Immature natural killer cell (primary cell): ENCODE results near the gene GBX2. TPM values are rescaled to one million over a fixed set of nuclear protein-coding genes. Genes with fewer than 3 reads are reported as not detected.

ENCODE experiments used
- DNase-seq, 3 donors: peaks; one replicate each; pipeline ENCODE4 v3.0.0; 2022; ENCODE audit warnings: mixed read lengths in 1 of 3
- H3K27ac Mint-ChIP-seq, 6 donors: one replicate each; pipeline ENCODE4 v1.8.0; 2020; ENCODE audit warnings: mixed read lengths in 6 of 6, mild to moderate bottlenecking in 5 of 6, inconsistent platforms in 4 of 6, moderate library complexity in 3 of 6
- H3K27me3 Mint-ChIP-seq, 3 donors: one replicate each; pipeline ENCODE4 v1.8.0; 2020 to 2021; ENCODE audit warnings: low read depth in 3 of 3, mild to moderate bottlenecking in 3 of 3, mixed read lengths in 3 of 3, moderate library complexity in 3 of 3, inconsistent platforms in 1 of 3
- H3K36me3 Mint-ChIP-seq, 3 donors: one replicate each; pipeline ENCODE4 v1.8.0; 2020; ENCODE audit warnings: mixed read lengths in 3 of 3, inconsistent platforms in 2 of 3, mild to moderate bottlenecking in 2 of 3
- H3K4me1 Mint-ChIP-seq, 2 donors: one replicate each; pipeline ENCODE4 v1.8.0; 2020; ENCODE audit warnings: inconsistent platforms in 2 of 2, mild to moderate bottlenecking in 2 of 2, mixed read lengths in 2 of 2, moderate library complexity in 1 of 2
- H3K4me3 Mint-ChIP-seq, 5 donors: one replicate each; pipeline ENCODE4 v1.8.0; 2020; ENCODE audit warnings: mild to moderate bottlenecking in 5 of 5, mixed read lengths in 5 of 5, inconsistent platforms in 3 of 5, moderate library complexity in 3 of 5
- H3K9me3 Mint-ChIP-seq, 6 donors: one replicate each; pipeline ENCODE4 v1.8.0; 2020; ENCODE audit warnings: mild to moderate bottlenecking in 6 of 6, mixed read lengths in 6 of 6, inconsistent platforms in 4 of 6, moderate library complexity in 3 of 6
- polyA plus RNA-seq, 3 donors: library from polyadenylated mRNA; unstranded; fragments of 300-500 nt; fragmentation: Illumina TruSeq; gene quantifications; one replicate each; pipeline ENCODE4 v1.2.3, GENCODE V29; 2021

The GBX2 gene
- polyA plus RNA-seq: not detected

DNA sequence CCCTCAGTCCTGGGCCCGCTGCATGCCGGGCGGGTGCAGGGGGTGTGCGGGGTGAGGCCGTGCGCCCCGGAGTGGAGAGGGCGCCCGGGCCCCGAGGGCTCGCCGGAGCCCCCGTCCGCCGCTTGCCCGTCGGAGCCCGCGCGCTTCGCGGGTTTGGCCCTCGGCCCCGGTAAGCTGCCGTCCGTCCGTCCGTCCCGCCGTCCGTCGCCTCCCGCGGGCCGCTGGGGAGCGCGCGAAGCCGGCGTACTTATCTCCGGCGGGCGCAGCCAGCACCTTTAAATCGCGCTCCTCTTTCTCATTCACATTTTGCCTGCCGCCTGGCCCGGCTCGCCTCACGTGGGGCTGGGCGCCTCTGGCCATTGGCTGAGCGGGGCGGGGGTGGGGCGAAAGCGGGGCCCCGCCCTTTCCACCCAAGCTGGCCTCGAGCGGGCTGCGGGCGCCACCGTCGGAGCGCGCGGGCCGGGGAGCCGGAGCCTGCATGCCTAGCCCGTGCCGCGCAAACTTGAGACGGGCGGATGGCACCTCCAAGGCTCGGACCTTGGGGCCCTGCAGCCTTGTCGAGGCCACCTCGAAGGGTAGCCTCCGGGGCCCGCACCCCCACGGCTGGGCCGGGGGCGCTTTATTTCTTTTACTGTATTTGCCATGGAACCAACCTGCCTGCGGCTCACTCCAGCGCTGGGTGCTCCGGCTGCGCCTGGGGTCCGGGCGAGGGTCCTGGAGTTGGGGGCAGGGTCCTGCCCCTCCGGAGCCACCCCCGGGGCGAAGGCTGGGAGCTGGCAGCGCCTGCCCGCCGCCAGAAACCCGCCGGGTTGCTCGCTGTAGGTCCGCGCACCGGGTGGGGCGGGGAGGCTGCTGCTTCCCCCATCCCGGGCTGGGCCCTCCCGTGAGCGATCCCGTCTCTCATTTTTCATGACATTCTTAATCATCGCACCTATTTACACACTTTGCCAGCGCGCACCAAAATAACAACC, at the start of gene GBX2:
GBX2 (minus strand) TSS at position 277 of the 971 bp plus-strand sequence. CDS start 415 bp downstream, outside the sequence.
- H3K9me3 Mint-ChIP-seq: peaks cover 0 to 2% (median 0%) of the 10 kb centered on the region in 6 donors
- no peaks in the 10 kb centered on the region for H3K36me3 Mint-ChIP-seq
- peaks cover 19 to 50% (median 44%) of the 10 kb centered on the region in 3 donors for H3K27me3 Mint-ChIP-seq
- peaks cover 10 to 11% of the 10 kb centered on the region in 2 donors for H3K4me1 Mint-ChIP-seq
- no peak within 1 kb of the TSS for H3K4me3 Mint-ChIP-seq
- H3K27ac Mint-ChIP-seq: no peak within 1 kb of the TSS
- no peak for DNase-seq

DNA sequence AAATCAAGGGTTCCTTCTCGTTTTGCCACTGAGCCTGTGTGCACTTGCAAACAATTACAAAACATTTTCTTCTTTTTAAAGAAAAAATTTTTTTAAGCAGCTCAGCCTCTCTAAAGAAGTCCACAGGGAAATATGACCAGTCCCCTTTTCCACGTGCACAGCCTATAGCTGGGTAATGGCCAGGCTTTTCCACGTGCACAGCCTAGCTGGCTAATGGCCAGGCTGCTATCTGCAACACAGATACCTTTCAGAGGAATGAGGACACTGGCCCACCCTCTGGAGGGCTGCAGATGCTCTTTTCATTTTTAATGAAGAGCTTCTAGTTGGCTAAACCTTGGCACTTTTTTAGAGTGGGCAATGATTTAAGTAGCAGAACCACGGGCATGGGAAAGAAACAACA, 49.7 kb upstream of the GBX2 start:
- Mint-ChIP-seq H3K4me3 (no peak overlapping the region), H3K4me1 (no peaks in the 10 kb centered on the region), H3K27me3 (peaks cover 7 to 22% (median 7%) of the 10 kb centered on the region in 3 donors), H3K27ac (no peak overlapping the region), H3K36me3 (no peaks in the 10 kb centered on the region), H3K9me3 (peaks cover 0 to 1% (median 0%) of the 10 kb centered on the region in 6 donors)
- DNase-seq: no peak

DNA sequence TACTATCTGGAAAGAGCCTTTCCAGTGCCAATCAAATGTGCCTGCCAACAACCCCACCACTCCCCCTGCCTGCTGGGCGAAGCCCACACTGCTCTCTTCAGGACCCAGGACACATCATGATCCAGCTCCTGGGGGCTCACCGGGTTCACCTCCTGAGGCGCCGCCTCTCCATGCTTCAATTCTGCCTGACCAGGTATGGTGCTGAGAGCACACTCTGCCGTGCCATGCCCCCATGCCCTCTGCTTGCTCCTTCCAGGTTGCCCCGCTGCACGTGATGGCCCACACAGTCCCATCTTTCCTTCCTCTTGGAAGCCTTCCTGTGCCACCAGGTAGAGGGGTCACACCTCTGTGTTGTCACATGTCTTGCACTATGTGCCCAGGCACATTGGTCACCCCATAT, 48.5 kb upstream of the GBX2 start:
- Mint-ChIP-seq H3K4me3 (no peak overlapping the region), H3K36me3 (no peaks in the 10 kb centered on the region), H3K27me3 (peaks cover 7 to 22% (median 9%) of the 10 kb centered on the region in 3 donors), H3K27ac (no peak overlapping the region), H3K9me3 (peaks cover 0 to 1% (median 0%) of the 10 kb centered on the region in 6 donors), H3K4me1 (no peaks in the 10 kb centered on the region)
- DNase-seq: no peak

DNA sequence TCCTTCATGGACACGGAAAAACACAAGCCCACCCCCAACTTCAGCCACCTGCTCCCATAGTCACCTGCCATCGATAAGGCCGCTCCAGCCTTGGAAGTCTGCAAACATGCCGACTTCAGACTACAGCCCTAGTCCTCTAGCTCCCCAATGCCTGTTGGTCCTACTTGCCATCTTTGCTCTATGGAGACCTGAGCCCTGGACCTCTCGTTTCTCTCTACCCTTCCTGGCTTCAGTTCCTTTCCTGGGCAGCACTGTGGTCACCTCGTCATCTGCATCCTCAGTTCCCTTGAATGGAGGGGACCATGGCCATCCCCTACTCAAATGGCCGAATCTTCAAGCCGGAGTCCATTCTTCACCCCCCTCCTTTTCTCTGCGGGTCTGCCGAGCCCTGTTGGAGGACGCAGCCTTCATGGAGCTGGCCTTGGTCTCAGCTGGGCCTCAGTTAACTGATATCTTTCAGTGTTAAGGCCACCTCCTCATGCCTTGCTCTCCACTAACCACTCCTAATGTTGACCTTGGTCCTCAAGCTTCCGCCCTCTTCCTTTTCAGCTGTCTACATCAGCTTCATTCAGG, 47.7 kb upstream of the GBX2 start:
- no peak for DNase-seq
- H3K4me3 Mint-ChIP-seq: no peak overlapping the region
- H3K9me3 Mint-ChIP-seq: peaks cover 0 to 1% (median 0%) of the 10 kb centered on the region in 6 donors
- no peaks in the 10 kb centered on the region for H3K4me1 Mint-ChIP-seq
- H3K36me3 Mint-ChIP-seq: no peaks in the 10 kb centered on the region
- no peak overlapping the region for H3K27ac Mint-ChIP-seq
- peaks cover 7 to 19% (median 9%) of the 10 kb centered on the region in 3 donors for H3K27me3 Mint-ChIP-seq

DNA sequence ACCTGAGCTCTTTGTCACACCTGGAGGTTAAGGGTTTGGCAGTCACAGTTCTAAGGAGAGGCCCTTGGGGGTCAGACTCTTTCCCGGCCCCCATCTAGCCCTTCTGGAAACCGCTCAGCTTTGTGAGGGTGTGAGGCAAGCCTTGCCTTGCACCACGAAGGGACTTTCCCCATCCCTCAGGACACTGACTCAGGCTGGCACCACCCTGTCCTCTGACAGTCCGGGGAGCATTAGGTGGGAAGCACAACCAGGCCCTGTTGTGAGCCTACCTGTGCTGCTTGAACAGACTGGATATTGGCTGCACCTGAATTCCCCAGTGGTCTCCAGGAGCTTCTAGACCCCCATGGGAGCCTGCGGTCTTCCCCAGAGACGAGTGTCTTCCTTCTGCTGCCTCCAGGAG, 47.0 kb upstream of the GBX2 start:
- DNase-seq: no peak
- no peaks in the 10 kb centered on the region for H3K36me3 Mint-ChIP-seq
- peaks cover 7 to 19% (median 10%) of the 10 kb centered on the region in 3 donors for H3K27me3 Mint-ChIP-seq
- H3K9me3 Mint-ChIP-seq: no peaks in the 10 kb centered on the region
- H3K4me3 Mint-ChIP-seq: no peak overlapping the region
- no peaks in the 10 kb centered on the region for H3K4me1 Mint-ChIP-seq
- no peak overlapping the region for H3K27ac Mint-ChIP-seq

DNA sequence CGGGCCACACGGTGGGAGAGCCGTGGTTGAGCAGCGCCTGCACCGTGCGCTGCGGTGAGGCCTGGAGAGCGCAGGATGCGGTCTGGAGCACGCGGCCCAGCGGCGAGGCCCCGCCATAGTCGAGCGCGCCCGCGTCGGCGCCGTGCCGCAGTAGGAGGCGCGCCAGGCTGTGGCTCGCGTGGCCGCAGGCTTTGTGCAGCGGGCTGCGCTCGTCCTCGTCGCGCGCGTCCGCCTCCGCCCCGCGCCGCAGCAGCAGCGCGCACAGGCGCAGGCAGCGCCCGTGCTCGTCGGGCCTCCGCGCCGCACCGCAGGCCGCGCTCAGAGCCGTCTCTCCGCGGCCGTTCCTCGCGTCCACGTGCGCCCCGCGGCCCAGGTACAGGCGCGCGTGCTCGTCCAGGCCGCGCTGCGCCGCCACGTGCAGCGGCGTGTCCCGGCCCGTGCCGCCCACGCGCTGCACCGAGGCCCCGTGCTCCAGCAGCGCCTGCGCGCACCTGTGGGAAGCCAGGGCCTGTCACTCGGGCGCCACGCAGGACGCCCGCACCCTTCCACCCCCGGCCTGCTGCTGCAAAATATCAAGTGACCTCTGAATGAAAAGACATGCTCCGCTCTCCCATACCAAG, 46.3 kb upstream of the GBX2 start:
- no peaks in the 10 kb centered on the region for H3K36me3 Mint-ChIP-seq
- peaks cover 8 to 22% (median 10%) of the 10 kb centered on the region in 3 donors for H3K27me3 Mint-ChIP-seq
- no peak overlapping the region for H3K4me3 Mint-ChIP-seq

DNA sequence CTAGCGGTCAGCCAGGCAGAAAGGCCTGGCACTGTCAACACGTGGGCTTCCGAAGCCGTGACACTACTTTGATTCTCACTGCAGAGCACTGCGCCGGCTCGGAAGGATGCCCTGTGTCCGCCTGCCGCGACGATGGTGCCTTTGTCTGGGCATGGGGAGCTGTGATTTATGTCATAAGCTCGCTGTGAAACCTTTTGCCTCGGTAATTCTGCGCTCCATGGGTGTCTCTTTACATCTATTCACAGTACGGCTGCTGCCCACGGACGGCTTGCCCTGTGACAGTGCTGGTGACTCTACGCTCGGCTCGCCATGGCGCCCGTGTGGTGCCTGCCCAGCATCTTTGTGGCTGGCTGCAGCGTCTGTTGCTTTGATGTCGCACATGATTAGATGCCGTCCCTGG, 43.1 kb upstream of the GBX2 start:
- no peaks in the 10 kb centered on the region for H3K9me3 Mint-ChIP-seq
- no peaks in the 10 kb centered on the region for H3K4me1 Mint-ChIP-seq
- H3K27ac Mint-ChIP-seq: no peak overlapping the region
- H3K36me3 Mint-ChIP-seq: no peaks in the 10 kb centered on the region
- H3K27me3 Mint-ChIP-seq: peaks cover 6 to 20% (median 12%) of the 10 kb centered on the region in 3 donors
- H3K4me3 Mint-ChIP-seq: no peak overlapping the region
- no peak for DNase-seq

More for the DNA sequence above, 46.3 kb upstream of the GBX2 start:
- Mint-ChIP-seq H3K4me1 (no peaks in the 10 kb centered on the region), H3K27ac (no peak overlapping the region), H3K9me3 (no peaks in the 10 kb centered on the region)
- no peak for DNase-seq

DNA sequence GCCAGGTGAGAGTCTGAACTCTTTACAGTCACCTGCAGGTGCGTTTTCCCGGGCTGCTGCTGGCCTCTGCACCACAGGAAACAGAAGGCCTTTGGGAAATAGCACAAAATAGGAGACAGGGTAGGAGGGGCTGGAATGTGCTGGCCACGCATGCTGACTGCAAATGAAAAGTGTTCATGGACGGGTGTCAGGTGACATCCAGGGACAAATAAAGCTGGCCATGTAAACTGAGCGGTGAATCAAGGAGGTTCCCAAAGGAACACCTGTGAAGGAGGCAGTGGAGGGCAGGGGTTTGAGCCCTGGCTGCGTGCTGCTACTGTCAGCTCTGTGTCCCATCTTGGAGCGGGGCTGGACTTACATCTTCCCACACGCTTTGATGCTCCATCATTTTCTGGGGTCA, 42.4 kb upstream of the GBX2 start:
- Mint-ChIP-seq H3K9me3 (no peaks in the 10 kb centered on the region), H3K4me1 (no peaks in the 10 kb centered on the region), H3K27ac (no peak overlapping the region), H3K27me3 (peaks cover 8 to 17% (median 12%) of the 10 kb centered on the region in 3 donors), H3K4me3 (no peak overlapping the region), H3K36me3 (no peaks in the 10 kb centered on the region)
- DNase-seq: no peak

DNA sequence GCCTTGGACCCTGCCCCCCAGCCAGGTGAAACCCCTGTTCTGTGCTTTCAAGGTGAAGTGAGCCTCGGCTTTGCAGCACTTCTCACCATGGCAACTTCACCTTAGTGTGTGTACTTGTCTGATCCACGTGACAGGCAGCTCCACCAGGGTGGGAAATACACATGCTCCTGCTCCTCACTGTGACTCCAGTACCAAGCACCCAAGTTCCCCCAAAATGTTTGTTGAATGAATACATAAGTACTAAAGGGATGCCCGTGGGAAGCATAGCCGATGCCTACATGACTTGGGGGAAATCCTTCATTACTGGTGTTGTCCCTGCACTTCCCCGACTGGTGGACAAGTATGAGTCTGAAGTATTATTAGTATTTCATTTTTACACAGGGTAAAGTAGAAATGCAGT, 41.8 kb upstream of the GBX2 start:
- H3K9me3 Mint-ChIP-seq: no peaks in the 10 kb centered on the region
- DNase-seq: no peak

DNA sequence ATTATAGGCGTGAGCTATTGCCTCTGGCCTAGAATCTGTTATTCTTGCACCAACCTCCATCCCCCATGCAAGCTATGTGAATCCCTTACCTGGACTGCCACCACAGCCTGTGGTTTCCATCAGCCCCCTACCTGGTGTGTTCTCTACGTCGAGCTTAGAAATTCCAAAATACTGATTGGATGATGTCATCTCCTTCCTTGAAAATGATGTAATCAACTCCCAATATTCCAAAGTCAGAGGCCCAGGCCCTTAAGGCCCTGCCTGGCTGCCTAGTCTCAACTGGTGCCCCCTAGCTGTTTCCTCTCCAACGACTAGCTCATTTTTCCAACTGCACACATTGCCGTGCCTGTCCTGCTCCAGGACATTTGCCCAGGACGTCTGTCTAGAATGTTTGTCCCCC, 41.3 kb upstream of the GBX2 start:
- no peaks in the 10 kb centered on the region for H3K4me1 Mint-ChIP-seq
- H3K27ac Mint-ChIP-seq: no peak overlapping the region
- H3K9me3 Mint-ChIP-seq: no peaks in the 10 kb centered on the region
- no peaks in the 10 kb centered on the region for H3K36me3 Mint-ChIP-seq
- no peak overlapping the region for H3K4me3 Mint-ChIP-seq
- no peak for DNase-seq
- H3K27me3 Mint-ChIP-seq: peaks cover 8 to 13% (median 9%) of the 10 kb centered on the region in 3 donors

More for the DNA sequence above, 41.8 kb upstream of the GBX2 start:
- peaks cover 8 to 16% (median 10%) of the 10 kb centered on the region in 3 donors for H3K27me3 Mint-ChIP-seq
- no peak overlapping the region for H3K27ac Mint-ChIP-seq
- H3K36me3 Mint-ChIP-seq: no peaks in the 10 kb centered on the region
- no peak overlapping the region for H3K4me3 Mint-ChIP-seq
- H3K4me1 Mint-ChIP-seq: no peaks in the 10 kb centered on the region

DNA sequence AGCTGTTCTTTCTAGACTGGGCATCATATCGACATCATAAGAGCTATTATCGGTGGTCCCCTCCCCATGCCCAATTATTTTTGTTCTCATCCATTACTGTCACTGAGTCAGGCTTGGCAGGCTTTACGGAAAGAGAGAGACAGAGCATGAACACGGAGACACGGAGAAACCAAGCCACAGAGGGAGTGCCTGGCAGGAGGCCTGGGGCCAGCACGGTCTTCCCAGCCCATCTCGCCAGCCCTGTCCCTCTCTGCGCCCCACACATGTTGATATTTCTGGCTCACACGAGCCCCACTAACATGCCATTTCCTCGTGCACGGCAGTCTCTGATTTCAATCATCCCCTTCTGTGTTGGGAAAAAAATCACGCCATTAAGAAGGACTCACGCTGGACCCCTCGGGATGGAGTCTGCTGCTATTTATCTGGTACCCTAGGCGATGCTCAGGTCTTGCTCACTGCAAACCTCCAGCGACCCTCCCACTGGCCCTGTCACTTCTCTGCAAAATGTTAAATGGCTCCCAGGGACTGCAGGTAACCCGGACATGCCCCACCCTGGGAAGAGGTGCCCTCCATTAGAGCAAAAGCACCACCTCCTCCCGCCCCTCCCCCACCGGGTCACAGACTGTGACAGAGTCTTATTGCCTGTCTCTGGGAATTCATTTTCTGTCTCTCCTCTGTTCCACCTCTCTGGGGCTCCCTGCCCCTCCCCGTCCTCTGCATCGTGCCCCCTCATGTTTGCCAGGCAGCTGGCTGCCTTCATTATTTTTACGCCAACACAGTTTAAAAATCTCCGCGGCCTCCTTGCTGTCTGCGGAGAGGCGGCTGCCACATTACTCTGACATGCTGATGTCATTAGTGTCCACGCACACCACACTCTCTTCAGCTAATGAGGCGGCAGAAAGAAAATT, 40.1 kb upstream of the GBX2 start:
- peaks cover 5 to 8% (median 8%) of the 10 kb centered on the region in 3 donors for H3K27me3 Mint-ChIP-seq
- H3K9me3 Mint-ChIP-seq: no peaks in the 10 kb centered on the region
- no peaks in the 10 kb centered on the region for H3K4me1 Mint-ChIP-seq
- DNase-seq: no peak
- H3K36me3 Mint-ChIP-seq: no peaks in the 10 kb centered on the region
- no peak overlapping the region for H3K4me3 Mint-ChIP-seq
- no peak overlapping the region for H3K27ac Mint-ChIP-seq

DNA sequence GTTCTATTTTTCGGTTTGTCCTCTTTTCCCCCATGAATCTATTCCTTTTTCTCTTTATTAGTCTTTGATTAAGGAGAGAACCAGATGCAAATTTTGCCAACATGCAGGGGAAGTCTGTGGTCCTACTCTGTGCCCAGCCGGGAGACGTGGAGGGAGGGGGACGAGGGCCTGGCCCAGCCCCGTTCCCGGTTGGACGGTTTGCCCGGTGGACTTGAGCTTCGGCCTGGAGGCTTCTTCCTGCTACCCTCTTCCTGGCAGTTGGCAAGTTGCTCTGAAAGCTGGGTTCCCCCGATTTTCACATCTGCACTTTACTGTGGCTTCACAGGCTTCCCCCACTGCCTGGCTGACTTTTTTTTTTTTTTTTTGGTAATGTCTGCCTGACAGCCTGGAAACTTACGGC, 39.3 kb upstream of the GBX2 start:
- no peak overlapping the region for H3K4me3 Mint-ChIP-seq
- H3K4me1 Mint-ChIP-seq: no peaks in the 10 kb centered on the region
- no peaks in the 10 kb centered on the region for H3K36me3 Mint-ChIP-seq
- peaks cover 5 to 8% (median 7%) of the 10 kb centered on the region in 3 donors for H3K27me3 Mint-ChIP-seq
- no peak for DNase-seq
- H3K9me3 Mint-ChIP-seq: no peaks in the 10 kb centered on the region
- no peak overlapping the region for H3K27ac Mint-ChIP-seq
